GM13977 (cell line): ENCODE measurements around the gene MYO18B.

Experiments
- DNase-seq: peaks from one replicate; pipeline ENCODE4 v3.0.0; 2012; ENCODE audit warnings: low spot score
- in situ Hi-C: fragments of 300-500 bp; cut with MboI; formaldehyde crosslinking; loops from one replicate; pipeline ENCODE4 v1.12.0; 2022; ENCODE audit warnings: low sequenced_read_pairs, low pct_unique_long_range_greater_than_20kb, mixed read lengths, inconsistent platforms; ENCODE audit not compliant: unreplicated experiment
- TF ChIP-seq, protein P1 (sequence below): IDR thresholded peaks from 2 replicates; pipeline ENCODE4 v1.5.1; 2012; ENCODE audit warnings: mild to moderate bottlenecking, control low read depth; ENCODE audit not compliant: insufficient read depth; ENCODE audit errors: extremely low read depth, missing control alignments

MYO18B gene

DNA sequence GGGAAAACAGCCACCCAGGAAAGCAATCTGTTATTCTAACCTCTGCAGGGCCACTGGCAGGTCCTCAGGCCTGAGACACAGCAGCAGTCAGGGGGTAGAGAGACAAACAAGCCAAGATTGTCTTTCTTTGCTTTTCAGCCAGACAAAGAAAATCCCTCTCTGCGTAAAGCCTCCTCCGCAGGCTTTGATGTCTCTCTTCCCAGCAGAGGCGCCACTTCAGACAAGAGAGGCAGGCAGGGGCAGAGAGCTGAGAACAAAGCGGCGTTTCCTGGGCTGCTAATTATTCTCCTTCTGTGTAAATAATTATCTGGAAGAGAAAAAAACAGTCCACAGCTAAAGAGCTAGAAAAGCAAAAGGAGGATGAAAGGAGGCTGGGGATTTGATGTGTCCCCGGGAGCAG, 324.5 kb downstream of the MYO18B start:
- in situ Hi-C loops, result no loop called here
- TF ChIP-seq, protein P1, sequence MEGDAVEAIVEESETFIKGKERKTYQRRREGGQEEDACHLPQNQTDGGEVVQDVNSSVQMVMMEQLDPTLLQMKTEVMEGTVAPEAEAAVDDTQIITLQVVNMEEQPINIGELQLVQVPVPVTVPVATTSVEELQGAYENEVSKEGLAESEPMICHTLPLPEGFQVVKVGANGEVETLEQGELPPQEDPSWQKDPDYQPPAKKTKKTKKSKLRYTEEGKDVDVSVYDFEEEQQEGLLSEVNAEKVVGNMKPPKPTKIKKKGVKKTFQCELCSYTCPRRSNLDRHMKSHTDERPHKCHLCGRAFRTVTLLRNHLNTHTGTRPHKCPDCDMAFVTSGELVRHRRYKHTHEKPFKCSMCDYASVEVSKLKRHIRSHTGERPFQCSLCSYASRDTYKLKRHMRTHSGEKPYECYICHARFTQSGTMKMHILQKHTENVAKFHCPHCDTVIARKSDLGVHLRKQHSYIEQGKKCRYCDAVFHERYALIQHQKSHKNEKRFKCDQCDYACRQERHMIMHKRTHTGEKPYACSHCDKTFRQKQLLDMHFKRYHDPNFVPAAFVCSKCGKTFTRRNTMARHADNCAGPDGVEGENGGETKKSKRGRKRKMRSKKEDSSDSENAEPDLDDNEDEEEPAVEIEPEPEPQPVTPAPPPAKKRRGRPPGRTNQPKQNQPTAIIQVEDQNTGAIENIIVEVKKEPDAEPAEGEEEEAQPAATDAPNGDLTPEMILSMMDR, result no peak
- DNase-seq, result no peak

DNA sequence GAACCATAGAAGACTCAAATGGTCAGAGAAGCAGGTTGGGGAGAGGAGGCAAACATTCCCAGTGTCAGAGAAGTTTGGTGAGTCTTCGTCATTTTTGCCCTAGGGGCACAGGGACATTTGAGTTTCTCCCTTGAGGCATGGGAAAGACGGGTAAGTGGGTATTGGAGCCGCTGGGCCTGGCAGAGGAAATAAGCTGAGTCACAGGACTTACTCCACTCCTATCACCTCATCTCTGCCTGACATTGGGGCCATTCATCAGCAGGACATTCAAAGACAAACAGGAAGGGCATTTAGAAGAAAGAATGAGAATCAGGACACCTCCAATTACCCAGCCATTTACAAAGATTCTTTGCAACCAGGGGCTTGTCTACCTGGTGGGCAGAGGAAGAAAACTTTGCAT, 326.6 kb downstream of the MYO18B start:
- TF ChIP-seq, protein P1, result no peak
- DNase-seq, result no peak

DNA sequence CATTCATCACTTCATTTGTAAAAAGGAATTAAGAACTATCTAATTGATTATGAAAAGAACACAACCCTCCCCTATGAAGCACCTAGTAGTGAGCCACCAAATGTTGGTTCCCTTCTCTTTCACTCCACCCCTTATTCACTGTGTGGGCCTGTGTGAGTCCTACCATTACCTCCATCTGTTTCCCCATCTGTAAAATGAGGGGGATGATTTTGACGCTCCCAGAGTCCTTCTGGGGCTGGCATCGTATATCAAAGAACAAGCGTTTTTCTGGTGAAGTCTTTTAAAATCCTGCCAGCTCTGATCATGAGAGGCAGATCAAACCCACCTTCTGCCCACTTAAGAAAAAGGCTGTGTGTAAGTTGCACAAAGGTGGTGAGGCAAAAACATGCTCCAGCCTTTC, 330.6 kb downstream of the MYO18B start:
- TF ChIP-seq, protein P1, result no peak
- in situ Hi-C loops, result no loop called here
- no peak for DNase-seq

More for the DNA sequence above, 326.6 kb downstream of the MYO18B start:
- in situ Hi-C loops, result no loop called here

DNA sequence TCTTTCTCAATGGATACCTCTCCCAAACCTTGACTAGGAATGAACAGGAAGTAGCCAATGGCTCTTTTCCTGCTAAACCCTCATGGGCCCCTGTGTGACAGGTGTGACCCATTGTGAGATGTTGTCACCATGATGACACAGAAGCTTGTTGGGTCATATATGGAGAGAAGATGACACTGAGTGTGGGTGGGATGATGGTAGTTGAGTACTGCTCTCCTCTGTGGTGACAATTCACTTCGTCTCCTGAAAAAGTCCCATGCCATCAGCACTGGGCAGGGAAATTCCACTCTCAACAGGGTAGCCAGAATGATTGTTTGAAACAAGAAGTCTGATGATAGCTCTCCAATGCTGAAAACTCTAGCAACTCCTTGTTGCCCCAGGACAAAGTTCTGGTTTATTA, 333.3 kb downstream of the MYO18B start:
- no peak for DNase-seq
- in situ Hi-C loops, result no loop called here
- TF ChIP-seq, protein P1, result no peak

DNA sequence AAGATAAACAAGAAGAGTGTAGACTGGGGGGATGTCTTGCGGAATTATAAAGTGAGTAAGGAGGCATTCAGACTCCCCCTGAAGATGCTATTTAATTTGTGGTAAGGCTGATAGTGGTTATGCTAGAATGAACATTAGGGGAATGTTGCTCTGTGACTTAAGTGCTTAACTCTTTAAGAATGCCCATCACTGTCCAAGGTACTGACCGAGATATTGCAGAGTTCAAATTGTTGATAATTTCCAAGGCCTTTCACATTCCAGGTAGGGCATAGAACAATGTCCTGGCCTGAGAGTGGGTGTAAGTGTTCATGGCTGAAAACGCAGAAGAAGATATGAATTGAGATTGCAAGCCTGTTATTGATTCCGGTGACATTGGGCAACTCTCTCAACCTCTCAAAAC, 337.0 kb downstream of the MYO18B start:
- in situ Hi-C loops, result no loop called here
- TF ChIP-seq, protein P1, result no peak

More for the DNA sequence above, 337.0 kb downstream of the MYO18B start:
- no peak for DNase-seq
